IPS-20b (cell line): ENCODE results near the gene RAB5A.

Experiments used
- H3K27ac ChIP-seq: one replicate; pipeline ENCODE4 v1.5.1; 2013; ENCODE audit warnings: low read length
- H3K27me3 ChIP-seq: 2 replicates; pipeline ENCODE4 v1.6.1; 2013; ENCODE audit warnings: mild to moderate bottlenecking, low read length, inconsistent platforms; ENCODE audit not compliant: insufficient read depth
- H3K36me3 ChIP-seq: 2 replicates; pipeline ENCODE4 v1.6.1; 2013; ENCODE audit warnings: low read depth, mild to moderate bottlenecking, inconsistent platforms, low read length, moderate library complexity; ENCODE audit not compliant: insufficient read depth
- H3K4me1 ChIP-seq: 2 replicates; pipeline ENCODE4 v1.6.1; 2013; ENCODE audit warnings: mild to moderate bottlenecking, control low read depth, inconsistent platforms, low read length, moderate library complexity; ENCODE audit not compliant: insufficient read depth
- H3K4me3 ChIP-seq: 2 replicates; pipeline ENCODE4 v1.5.1; 2013; ENCODE audit warnings: mild to moderate bottlenecking, low read length, inconsistent platforms
- H3K9ac ChIP-seq: 2 replicates; pipeline ENCODE4 v1.6.1; 2013; ENCODE audit warnings: low read depth, mild to moderate bottlenecking, inconsistent platforms, low read length, moderate library complexity
- H3K9me3 ChIP-seq: 2 replicates; pipeline ENCODE4 v1.6.1; 2013; ENCODE audit warnings: mild to moderate bottlenecking, low read depth, low read length, inconsistent platforms; ENCODE audit not compliant: insufficient read depth

The RAB5A gene

GRCh38 chr3:19931180-19931692 lies 15.7 kb upstream of the RAB5A start:
- no peak overlapping the region for H3K4me3 ChIP-seq
- H3K27me3 ChIP-seq, result no peaks in the 10 kb centered on the region
- H3K9me3 ChIP-seq, result no peaks in the 10 kb centered on the region
- no peak overlapping the region for H3K9ac ChIP-seq
- no peaks in the 10 kb centered on the region for H3K36me3 ChIP-seq
- H3K27ac ChIP-seq, result no peak overlapping the region
- no peaks in the 10 kb centered on the region for H3K4me1 ChIP-seq

- no peak overlapping the region for H3K4me3 ChIP-seq
- no peaks in the 10 kb centered on the region for H3K27me3 ChIP-seq
- H3K4me1 ChIP-seq, result no peaks in the 10 kb centered on the region
- H3K9ac ChIP-seq, result no peak overlapping the region
- H3K27ac ChIP-seq, result no peak overlapping the region
- H3K9me3 ChIP-seq, result no peaks in the 10 kb centered on the region
- H3K36me3 ChIP-seq, result no peaks in the 10 kb centered on the region
These were observed 15.1 kb upstream of the RAB5A start for GRCh38 chr3:19931767-19932188.

DNA sequence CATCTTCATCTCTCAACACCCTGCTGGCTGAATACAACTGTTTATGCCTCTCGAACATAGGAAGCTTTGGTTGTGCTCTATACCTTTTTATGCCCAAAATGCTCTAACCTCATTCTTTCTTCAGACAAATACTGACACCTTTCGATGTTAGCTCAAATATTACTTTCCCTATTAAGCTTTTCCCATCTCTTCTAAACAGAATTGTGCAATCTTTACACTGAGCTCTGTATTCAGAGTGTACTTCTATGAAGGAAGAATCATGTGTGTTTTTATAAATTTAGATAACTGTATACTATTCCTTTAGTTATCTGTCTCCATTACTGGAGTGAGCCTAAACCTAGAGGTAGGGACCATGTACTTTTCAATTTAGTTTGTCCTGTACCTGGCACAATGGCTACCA lies 14.5 kb upstream of the RAB5A start:
- no peaks in the 10 kb centered on the region for H3K27me3 ChIP-seq
- no peaks in the 10 kb centered on the region for H3K36me3 ChIP-seq
- H3K9me3 ChIP-seq, result no peaks in the 10 kb centered on the region
- no peak overlapping the region for H3K4me3 ChIP-seq
- no peak overlapping the region for H3K27ac ChIP-seq
- H3K4me1 ChIP-seq, result no peaks in the 10 kb centered on the region
- H3K9ac ChIP-seq, result no peak overlapping the region

DNA sequence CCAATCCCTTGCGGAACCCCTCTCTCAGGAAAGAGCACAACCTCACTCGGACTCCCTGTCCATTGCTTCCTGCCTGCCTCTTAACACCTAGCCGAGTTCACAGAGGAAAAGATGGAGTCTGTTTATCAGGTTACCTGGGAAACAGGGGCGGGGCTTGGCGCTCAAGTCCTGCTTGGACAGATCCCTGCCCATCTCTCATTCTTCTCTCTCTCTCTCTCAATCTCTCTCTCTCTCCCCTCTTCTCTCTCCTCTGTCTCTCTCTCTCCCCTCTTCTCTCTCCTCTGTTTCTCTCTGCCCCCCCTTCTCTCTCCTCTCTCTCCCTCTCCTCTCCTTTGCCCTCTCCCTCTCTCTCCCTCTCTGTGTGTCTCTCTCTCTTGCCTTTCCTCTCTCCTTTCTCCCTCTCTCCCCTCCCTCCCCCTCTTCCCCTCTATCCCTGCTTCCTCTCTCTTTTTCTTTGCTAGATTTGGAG lies 12.8 kb upstream of the RAB5A start, which contains the start of gene EFHB:
Gene EFHB, minus strand, starts transcription at position 120 of the 469 bp plus-strand sequence. CDS start 199 bp downstream, outside the sequence.
- no peaks in the 10 kb centered on the region for H3K9me3 ChIP-seq
- no peaks in the 10 kb centered on the region for H3K4me1 ChIP-seq
- no peaks in the 10 kb centered on the region for H3K36me3 ChIP-seq
- peak within 1 kb of the TSS; percentile 22; the same call in 1 of the 2 replicates for H3K9ac ChIP-seq
- H3K27me3 ChIP-seq, result no peaks in the 10 kb centered on the region
- H3K4me3 ChIP-seq, result peak within 1 kb of the TSS; percentile 37
- H3K27ac ChIP-seq, result no peak within 1 kb of the TSS

DNA sequence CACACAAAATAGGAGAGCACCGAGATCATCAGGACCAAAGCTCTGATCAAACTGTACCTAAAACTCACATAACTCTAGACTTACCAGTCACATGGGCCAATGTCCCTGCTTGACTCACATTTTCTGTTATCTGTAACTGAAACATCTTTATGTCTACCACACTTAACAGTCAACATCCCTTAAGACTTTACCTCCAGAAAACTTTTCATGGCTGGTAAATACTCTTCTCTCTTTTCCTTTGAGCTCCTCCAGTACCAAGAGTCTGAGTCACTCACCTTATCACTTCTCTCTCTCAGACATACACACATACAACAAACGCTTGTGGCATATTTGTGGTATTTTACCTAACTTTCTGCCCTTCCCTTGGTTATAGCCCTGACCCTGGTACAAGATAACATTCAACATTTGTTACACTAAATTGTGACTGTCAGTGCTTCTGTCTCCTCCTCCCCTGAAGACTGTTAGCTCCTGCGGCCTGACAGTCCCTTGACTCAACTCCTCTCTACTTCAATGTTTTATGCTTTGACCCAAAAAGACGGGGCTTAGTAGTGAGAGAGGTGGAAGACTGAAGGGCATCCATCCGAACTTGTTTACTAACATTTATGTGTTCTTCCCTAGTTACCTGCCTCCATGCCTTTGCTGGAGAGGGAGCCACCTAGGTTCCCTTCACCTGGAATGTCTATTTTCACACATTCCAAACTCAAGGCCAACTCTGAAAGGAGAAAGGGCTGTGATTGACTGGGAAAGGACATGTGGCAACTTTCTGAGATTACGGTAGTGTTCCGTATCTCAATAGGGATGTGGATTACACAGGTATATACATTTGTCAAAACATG lies 9.2 kb upstream of the RAB5A start:
- H3K27ac ChIP-seq, result no peak overlapping the region
- H3K4me1 ChIP-seq, result no peaks in the 10 kb centered on the region
- no peaks in the 10 kb centered on the region for H3K9me3 ChIP-seq
- no peak overlapping the region for H3K4me3 ChIP-seq
- no peaks in the 10 kb centered on the region for H3K27me3 ChIP-seq
- no peaks in the 10 kb centered on the region for H3K36me3 ChIP-seq
- no peak overlapping the region for H3K9ac ChIP-seq

- Histone ChIP-seq H3K4me1 (no peaks in the 10 kb centered on the region), H3K36me3 (no peaks in the 10 kb centered on the region), H3K9me3 (no peaks in the 10 kb centered on the region), H3K9ac (no peak overlapping the region), H3K4me3 (no peak overlapping the region), H3K27ac (no peak overlapping the region), H3K27me3 (no peaks in the 10 kb centered on the region)
These were observed 8.6 kb upstream of the RAB5A start for GRCh38 chr3:19938295-19938627.

DNA sequence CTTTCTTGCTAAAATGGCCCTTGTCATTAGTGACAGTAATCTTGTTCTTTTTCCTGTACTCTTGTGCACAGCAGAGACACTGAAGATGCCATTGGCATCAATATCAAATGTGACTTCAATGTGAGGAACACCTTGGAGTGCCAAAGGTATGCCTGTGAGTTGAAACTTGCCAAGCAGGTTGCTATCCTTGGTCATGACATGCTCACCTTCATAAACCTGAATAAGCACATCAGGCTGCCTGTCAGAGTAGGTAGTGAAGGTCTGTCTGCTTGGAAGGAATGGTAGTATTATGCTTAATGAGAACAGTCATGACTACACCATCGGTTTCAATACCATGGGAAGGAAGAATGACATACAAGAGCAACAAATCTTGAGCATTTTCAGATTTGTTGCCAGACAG lies 6.3 kb upstream of the RAB5A start:
- Histone ChIP-seq H3K27ac (no peak overlapping the region), H3K36me3 (no peaks in the 10 kb centered on the region), H3K9ac (no peak overlapping the region), H3K4me1 (no peaks in the 10 kb centered on the region), H3K4me3 (no peak overlapping the region), H3K27me3 (no peaks in the 10 kb centered on the region), H3K9me3 (no peaks in the 10 kb centered on the region)

DNA sequence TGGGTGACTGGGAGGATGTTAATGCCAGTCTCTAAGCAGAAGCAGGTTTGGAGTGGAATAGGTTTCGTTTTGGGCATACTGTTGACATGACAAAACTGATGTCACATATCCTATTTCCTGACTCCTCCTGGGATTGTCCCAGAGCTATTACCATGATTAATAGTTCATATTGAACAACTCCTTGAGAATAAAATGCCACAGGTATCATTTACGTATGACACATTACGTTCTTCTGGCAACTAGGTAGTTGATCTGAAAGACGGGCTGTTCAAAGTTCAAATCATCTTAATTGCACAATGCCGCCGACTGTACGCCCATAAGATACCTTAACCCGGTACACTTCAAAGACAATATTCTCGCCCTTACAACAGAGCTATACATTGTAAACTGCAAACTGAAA lies 1.4 kb upstream of the RAB5A start:
- Histone ChIP-seq H3K27me3 (no peaks in the 10 kb centered on the region), H3K9me3 (no peaks in the 10 kb centered on the region), H3K9ac (no peak overlapping the region), H3K4me1 (peaks cover 12% of the 10 kb centered on the region; the same call in 1 of the 2 replicates), H3K4me3 (no peak overlapping the region), H3K36me3 (peaks cover under 1% of the 10 kb centered on the region; the same call in 1 of the 2 replicates), H3K27ac (no peak overlapping the region)

GRCh38 chr3:19945969-19946831 lies 697 bp upstream of the RAB5A start:
- no peaks in the 10 kb centered on the region for H3K9me3 ChIP-seq
- H3K4me1 ChIP-seq, result peaks cover 12% of the 10 kb centered on the region; the same call in 1 of the 2 replicates
- H3K9ac ChIP-seq, result peak overlapping the region; percentile 87
- peak overlapping the region; percentile 95 for H3K27ac ChIP-seq
- H3K36me3 ChIP-seq, result peaks cover 7% of the 10 kb centered on the region
- H3K27me3 ChIP-seq, result no peaks in the 10 kb centered on the region
- H3K4me3 ChIP-seq, result peak overlapping the region; percentile 99

- Histone ChIP-seq H3K9me3 (no peaks in the 10 kb centered on the region), H3K27ac (peak overlapping the region; percentile 96), H3K9ac (peak overlapping the region; percentile 90), H3K36me3 (peaks cover 22% of the 10 kb centered on the region), H3K27me3 (no peaks in the 10 kb centered on the region), H3K4me1 (peaks cover 12% of the 10 kb centered on the region; the same call in 1 of the 2 replicates), H3K4me3 (peak overlapping the region; percentile 99)
These were observed 790 bp downstream of the RAB5A start for GRCh38 chr3:19947549-19948225.

DNA sequence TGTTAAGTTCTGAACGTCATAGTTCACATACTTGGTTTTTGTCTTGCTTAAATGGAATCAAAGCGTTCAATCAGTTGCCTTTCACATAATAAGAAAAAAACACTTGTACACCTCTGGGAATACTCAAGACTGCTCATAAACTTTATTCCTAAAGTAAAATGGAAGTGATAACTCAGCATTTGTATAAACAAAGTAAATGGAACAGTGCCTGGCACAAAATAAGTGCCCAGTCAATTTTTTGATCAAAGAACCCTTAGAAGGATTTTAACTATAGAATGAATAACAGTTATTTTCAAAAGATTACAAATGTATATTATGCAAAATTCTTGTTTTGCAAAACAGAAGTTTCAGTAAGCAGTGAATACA lies 1.3 kb downstream of the RAB5A start:
- Histone ChIP-seq H3K4me3 (peak overlapping the region; percentile 99), H3K9ac (peak overlapping the region; percentile 90), H3K27ac (peak overlapping the region; percentile 96), H3K9me3 (no peaks in the 10 kb centered on the region), H3K4me1 (peaks cover 12% of the 10 kb centered on the region; the same call in 1 of the 2 replicates), H3K36me3 (peaks cover 27% of the 10 kb centered on the region), H3K27me3 (no peaks in the 10 kb centered on the region)
